SK-N-SH (cell line): ENCODE results near the gene ABCB4. TPM values are rescaled to one million over a fixed set of nuclear protein-coding genes. Genes with fewer than 3 reads are reported as not detected.

Experiments
- CTCF ChIA-PET: fragments of 300-600, 350-600 bp; formaldehyde crosslinking; extraction: SDS; loops from one replicate; lab custom pipeline; 2021; lab: Yijun Ruan, JAX
- POLR2A ChIA-PET: fragments of 350-600 bp; sonication (Branson Sonifier 250); formaldehyde crosslinking; extraction: SDS; loops from one replicate; lab custom pipeline; 2020; ENCODE audit warnings: antibody characterized with exemption, inconsistent platforms; lab: Yijun Ruan, JAX
- DNase-seq: peaks from one replicate; pipeline ENCODE4 v3.0.0; 2012
- H2AFZ ChIP-seq: fragments of 200-600 bp; sonication (generic); 2 replicates; pipeline ENCODE4 v1.8.1; 2016; ENCODE audit warnings: antibody characterized with exemption, mild to moderate bottlenecking, low read depth
- H3F3A ChIP-seq: fragments of 200-600 bp; sonication (generic); replicated peaks from 2 replicates; pipeline ENCODE3; 2016; ENCODE audit warnings: antibody characterized with exemption, mild to moderate bottlenecking; ENCODE audit not compliant: insufficient read depth
- H3K27ac ChIP-seq, 2 experiments: fragments of 200-500 bp in 1 of 2; fragments of 200-600 bp in 1 of 2; sonication (Bioruptor generic) in 1 of 2; sonication (generic), shearing (Covaris generic) in 1 of 2; 2 replicates each; pipeline versions ENCODE4 v1.5.1 to v1.6.1; 2014 to 2016; ENCODE audit warnings: low read depth in 2 of 2, inconsistent platforms in 1 of 2, low read length in 1 of 2, mild to moderate bottlenecking in 1 of 2, mixed read lengths in 1 of 2
- H3K27me3 ChIP-seq: fragments of 200-600 bp; sonication (generic), shearing (Covaris generic); 2 replicates; pipeline ENCODE4 v1.6.1; 2016; ENCODE audit warnings: mixed run types; ENCODE audit not compliant: insufficient read depth
- H3K36me3 ChIP-seq, 2 experiments: fragments of 200-500 bp in 1 of 2; fragments of 200-600 bp in 1 of 2; sonication (Bioruptor generic) in 1 of 2; sonication (generic) in 1 of 2; replicated peaks in 1 of 2; 2 replicates each; pipeline versions ENCODE3 to v1.5.1; 2014 to 2016; ENCODE audit warnings: low read length in 1 of 2, mild to moderate bottlenecking in 1 of 2; ENCODE audit not compliant: insufficient read depth in 2 of 2, control insufficient read depth in 1 of 2
- H3K4me1 ChIP-seq, 2 experiments: fragments of 200-500 bp in 1 of 2; fragments of 200-600 bp in 1 of 2; sonication (Bioruptor generic) in 1 of 2; sonication (generic), shearing (Covaris generic) in 1 of 2; 2 replicates each; pipeline versions ENCODE4 v1.5.1 to v1.6.1; 2014 to 2016; ENCODE audit warnings: low read depth in 1 of 2, low read length in 1 of 2, mixed run types in 1 of 2; ENCODE audit not compliant: insufficient read depth in 2 of 2, control insufficient read depth in 1 of 2
- H3K4me2 ChIP-seq: fragments of 200-600 bp; sonication (generic), shearing (Covaris generic); 2 replicates; pipeline ENCODE4 v1.6.1; 2017; ENCODE audit warnings: mixed run types
- H3K4me3 ChIP-seq, 2 experiments: fragments of 200-500 bp in 1 of 2; fragments of 200-600 bp in 1 of 2; sonication (Bioruptor generic) in 1 of 2; sonication (generic), shearing (Covaris generic) in 1 of 2; 2 replicates each; pipeline versions ENCODE4 v1.5.1 to v1.8.1; 2014 to 2016; ENCODE audit warnings: low read depth in 2 of 2, inconsistent platforms in 1 of 2, low read length in 1 of 2, mild to moderate bottlenecking in 1 of 2, mixed read lengths in 1 of 2, moderate library complexity in 1 of 2
- H3K79me2 ChIP-seq: fragments of 200-600 bp; sonication (generic); 2 replicates; pipeline ENCODE4 v1.8.1; 2017; ENCODE audit warnings: mild to moderate bottlenecking; ENCODE audit not compliant: insufficient read depth
- H3K9ac ChIP-seq: fragments of 200-600 bp; sonication (generic); 2 replicates; pipeline ENCODE4 v1.6.1; 2017; ENCODE audit warnings: mixed run types
- H3K9me2 ChIP-seq: fragments of 200-600 bp; sonication (generic); 2 replicates; pipeline ENCODE4 v1.6.1; 2017; ENCODE audit warnings: mixed run types
- H3K9me3 ChIP-seq: fragments of 200-600 bp; sonication (generic); 2 replicates; pipeline ENCODE4 v1.6.1; 2017; ENCODE audit warnings: mixed run types, mild to moderate bottlenecking, moderate library complexity
- H4K20me1 ChIP-seq: fragments of 200-600 bp; sonication (generic); 2 replicates; pipeline ENCODE4 v1.6.1; 2017; ENCODE audit warnings: mild to moderate bottlenecking, mixed run types; ENCODE audit not compliant: insufficient read depth
- CHD2 ChIP-seq: fragments of 150-350 bp; IDR thresholded peaks from 2 replicates; pipeline ENCODE4 v1.6.1; 2018; ENCODE audit warnings: low read length; ENCODE audit not compliant: partially characterized antibody
- ELF1 ChIP-seq: IDR thresholded peaks from 2 replicates; pipeline ENCODE4 v1.4.0; 2012
- EP300 ChIP-seq, 2 experiments: IDR thresholded peaks; 2 replicates each; pipeline versions ENCODE4 v1.4.0 to v1.6.1; 2012; ENCODE audit warnings: borderline replicate concordance in 1 of 2, low read depth in 1 of 2, low read length in 1 of 2
- FOSL2 ChIP-seq: IDR thresholded peaks from 2 replicates; pipeline ENCODE4 v1.4.0; 2012; ENCODE audit warnings: low read depth, mild to moderate bottlenecking, moderate library complexity, borderline replicate concordance
- FOXJ3 ChIP-seq: sonication (generic); formaldehyde crosslinking; IDR thresholded peaks from 2 replicates; pipeline ENCODE4 v1.5.1; 2020; ENCODE audit warnings: mild to moderate bottlenecking, missing genetic modification reagents
- FOXM1 ChIP-seq: IDR thresholded peaks from 2 replicates; pipeline ENCODE4 v1.4.0; 2012; ENCODE audit warnings: low read depth, mild to moderate bottlenecking
- GATA2 ChIP-seq: sonication (generic); formaldehyde crosslinking; IDR thresholded peaks from 2 replicates; pipeline ENCODE4 v1.5.0; 2020; ENCODE audit warnings: mild to moderate bottlenecking, missing genetic modification reagents
- IRF3 ChIP-seq: fragments of 150-350 bp; IDR thresholded peaks from 2 replicates; pipeline ENCODE4 v1.6.1; 2016; ENCODE audit warnings: mild to moderate bottlenecking, low read depth, low read length
- NFIC ChIP-seq: IDR thresholded peaks from 2 replicates; pipeline ENCODE4 v1.4.0; 2012; ENCODE audit warnings: borderline replicate concordance
- RAD21 ChIP-seq: IDR thresholded peaks from 2 replicates; pipeline ENCODE4 v1.6.1; 2012; ENCODE audit warnings: mild to moderate bottlenecking, low read length
- REST ChIP-seq: IDR thresholded peaks from 2 replicates; pipeline ENCODE4 v1.6.1; 2012; ENCODE audit warnings: mild to moderate bottlenecking, low read depth, low read length, moderate library complexity
- SIN3A ChIP-seq: IDR thresholded peaks from 2 replicates; pipeline ENCODE4 v1.6.1; 2012; ENCODE audit warnings: low read depth, mild to moderate bottlenecking, low read length, moderate library complexity, borderline replicate concordance
- SMC3 ChIP-seq: IDR thresholded peaks from 2 replicates; pipeline ENCODE4 v1.6.1; 2012; ENCODE audit warnings: low read depth, low read length, improper control_type of control experiment
- TAF1 ChIP-seq: IDR thresholded peaks from 2 replicates; pipeline ENCODE4 v1.6.1; 2012; ENCODE audit warnings: low read depth, mild to moderate bottlenecking, low read length, moderate library complexity, borderline replicate concordance
- TEAD4 ChIP-seq: IDR thresholded peaks from 2 replicates; pipeline ENCODE4 v1.4.0; 2012; ENCODE audit warnings: mild to moderate bottlenecking, borderline replicate concordance; ENCODE audit not compliant: insufficient read depth
- USF1 ChIP-seq: IDR thresholded peaks from 2 replicates; pipeline ENCODE4 v1.4.0; 2012; ENCODE audit warnings: low read depth, borderline replicate concordance
- USF2 ChIP-seq: fragments of 150-350 bp; IDR thresholded peaks from 2 replicates; pipeline ENCODE4 v1.6.1; 2017; ENCODE audit warnings: antibody characterized with exemption, low read length, low read depth, borderline replicate concordance
- WGBS: methylation state at CpG from one replicate; pipeline ENCODE4 v1.1.6; 2017; ENCODE audit warnings: low lambda C conversion rate; 5-methylcytosine and 5-hydroxymethylcytosine counted together
- polyA plus RNA-seq, 3 experiments: library from polyadenylated mRNA; depleted of rRNA; stranded (reverse); fragments of >200 nt; gene quantifications; 2 replicates each; pipeline ENCODE4 v1.2.3, GENCODE V29; 2012

ABCB4 gene
- polyA plus RNA-seq, 1 of the 3 experiments (the other 2 are of a cell fraction) = 0.18 TPM

GRCh38 chr7:87474533-87475358, 734 bp downstream of the ABCB4 start:
- H3K4me3 ChIP-seq = peak overlapping the region; percentile 36 to 51; a peak in 2 of 4 replicates
- TF ChIP-seq TAF1 = no peak
- TF ChIP-seq TEAD4 = no peak
- no peak for TF ChIP-seq USF1
- TF ChIP-seq RAD21 = no peak
- no peaks in the 10 kb centered on the region for H3K36me3 ChIP-seq
- 69% methylated on average over 14 of the region's 14 CpGs for WGBS
- H3K79me2 ChIP-seq = no peaks in the 10 kb centered on the region
- no peaks in the 10 kb centered on the region for H3K9me3 ChIP-seq
- peaks cover 0 to 14% of the 10 kb centered on the region in 2 experiments; a peak in 1 of 4 replicates for H3K4me1 ChIP-seq
- peak; percentile 35 for DNase-seq
- peak overlapping the region; percentile 48; the same call in 1 of the 2 replicates for H2AFZ ChIP-seq
- no peak overlapping the region; the same call in 1 of the 2 replicates for H3K4me2 ChIP-seq
- H3K9ac ChIP-seq = no peak overlapping the region
- ChIA-PET CTCF (interaction anchor here (0.6 to 1.4 kb wide), 4 partner anchors 18 to 319 kb away, joined by 3 to 5 read pairs (median 4); no protein-coding TSS in a partner anchor), POLR2A (interaction anchor here (1.3 kb wide), 1 partner anchor 126 kb away, joined by 3 read pairs; the partner anchor contains the start of gene ABCB1)
- H3F3A ChIP-seq = no peaks in the 10 kb centered on the region
- no peak overlapping the region for H3K27ac ChIP-seq
- H4K20me1 ChIP-seq = no peaks in the 10 kb centered on the region
- no peaks in the 10 kb centered on the region for H3K9me2 ChIP-seq
- H3K27me3 ChIP-seq = peaks cover 14% of the 10 kb centered on the region

- H3K79me2 ChIP-seq = no peaks in the 10 kb centered on the region
- H3K36me3 ChIP-seq = no peaks in the 10 kb centered on the region
- ChIA-PET CTCF (interaction anchor here (0.6 to 1.4 kb wide), 4 partner anchors 17 to 319 kb away, joined by 3 to 5 read pairs (median 4); no protein-coding TSS in a partner anchor), POLR2A (interaction anchor here (1.3 kb wide), 1 partner anchor 127 kb away, joined by 3 read pairs; the partner anchor contains the start of gene ABCB1)
- no peak for DNase-seq
- H4K20me1 ChIP-seq = no peaks in the 10 kb centered on the region
- 68% methylated on average over 2 of the region's 2 CpGs for WGBS
- H3K27ac ChIP-seq = no peak overlapping the region
- TF ChIP-seq FOSL2 (no peak), SMC3 (no peak), TEAD4 (no peak), FOXM1 (no peak), REST (no peak), FOXJ3 (CRISPR knock-in tag) (no peak), IRF3 (no peak), NFIC (no peak), SIN3A (no peak), USF2 (no peak), EP300 (IDR thresholded peaks at IDR 0.05; ENCODE audit: borderline replicate concordance in 1 of 2, low read depth in 1 of 2, low read length in 1 of 2) (no peak), GATA2 (no peak), ELF1 (no peak), CHD2 (no peak)
- no peak overlapping the region for H3K9ac ChIP-seq
- H3K4me1 ChIP-seq = peaks cover 0 to 14% of the 10 kb centered on the region in 2 experiments; a peak in 1 of 4 replicates
- H3K9me3 ChIP-seq = no peaks in the 10 kb centered on the region
- H3K27me3 ChIP-seq = peaks cover 14% of the 10 kb centered on the region
- no peak overlapping the region for H3K4me2 ChIP-seq
- H2AFZ ChIP-seq = no peak overlapping the region
- no peaks in the 10 kb centered on the region for H3F3A ChIP-seq
- no peak overlapping the region for H3K4me3 ChIP-seq
- H3K9me2 ChIP-seq = no peaks in the 10 kb centered on the region
These were observed 1.5 kb downstream of the ABCB4 start for GRCh38 chr7:87473986-87474385.
